UCSD-AML1 (cell line): Measurements from ENCODE around the gene TBCD.

Experiments used
- DNase-seq: peaks from one replicate; lab custom pipeline; 2025; ENCODE audit not compliant: unreplicated experiment; lab: John Stamatoyannopoulos, UW

The TBCD gene

GRCh38 chr17:82883419-82884031 lies 131.7 kb downstream of the TBCD start:
- DNase-seq = no peak

- DNase-seq = no peak
Measured at GRCh38 chr17:82884341-82884969, 132.6 kb downstream of the TBCD start.

GRCh38 chr17:82884970-82885353 lies 133.1 kb downstream of the TBCD start:
- DNase-seq = no peak

- no peak for DNase-seq
Measured at GRCh38 chr17:82887255-82888164, 135.6 kb downstream of the TBCD start.

- no peak for DNase-seq
Measured at GRCh38 chr17:82888583-82889495, 137.0 kb downstream of the TBCD start.

- no peak for DNase-seq
Measured at GRCh38 chr17:82889496-82890338, 137.9 kb downstream of the TBCD start.

- no peak for DNase-seq
Measured at GRCh38 chr17:82890339-82890730, 138.5 kb downstream of the TBCD start.

- no peak for DNase-seq
Measured at GRCh38 chr17:82890926-82891678, 139.2 kb downstream of the TBCD start.

- DNase-seq = no peak
Measured at GRCh38 chr17:82891911-82892310, 140.0 kb downstream of the TBCD start.

GRCh38 chr17:82892899-82893565 lies 141.2 kb downstream of the TBCD start:
- DNase-seq = no peak

- DNase-seq = no peak
Measured at GRCh38 chr17:82893779-82894178, 141.9 kb downstream of the TBCD start.

GRCh38 chr17:82894389-82894788 lies 142.5 kb downstream of the TBCD start:
- no peak for DNase-seq

- DNase-seq = no peak
Measured at GRCh38 chr17:82895087-82895486, 143.2 kb downstream of the TBCD start.

GRCh38 chr17:82896071-82897000 lies 144.5 kb downstream of the TBCD start:
- no peak for DNase-seq

- no peak for DNase-seq
Measured at GRCh38 chr17:82897514-82898249, 145.8 kb downstream of the TBCD start.

GRCh38 chr17:82898976-82899514 lies 147.2 kb downstream of the TBCD start:
- DNase-seq = no peak

- no peak for DNase-seq
Measured at GRCh38 chr17:82899941-82900340, 148.1 kb downstream of the TBCD start.
